CD4-positive, alpha-beta memory T cell (primary cell): Measurements from ENCODE around the gene PHF8. TPM values are rescaled to one million over a fixed set of nuclear protein-coding genes. Genes with fewer than 3 reads are reported as not detected.

Experiments used
- CTCF ChIA-PET: fragments of 350-600 bp; sonication (Branson Sonifier 250); formaldehyde crosslinking; loops from one replicate; lab custom pipeline; 2021; ENCODE audit warnings: inconsistent platforms; ENCODE audit not compliant: partially characterized antibody; lab: Charles Lee
- POLR2A ChIA-PET: fragments of 350-600 bp; sonication (Branson Sonifier 250); formaldehyde crosslinking; loops from one replicate; lab custom pipeline; 2021; ENCODE audit not compliant: partially characterized antibody; lab: Charles Lee
- DNase-seq, 5 donors: peaks; one replicate each; pipeline versions ENCODE4 v3.0.0 to v3.0.0-alpha.2; 2020 to 2022; ENCODE audit warnings: mixed read lengths in 1 of 5
- H3K27ac ChIP-seq: one replicate; pipeline ENCODE4 v1.7.0; 2013; ENCODE audit warnings: low read depth, low read length
- H3K27me3 ChIP-seq: 2 replicates; pipeline ENCODE4 v1.7.0; 2013; ENCODE audit warnings: mild to moderate bottlenecking, low read length, moderate library complexity; ENCODE audit not compliant: insufficient read depth
- H3K36me3 ChIP-seq: 2 replicates; pipeline ENCODE4 v1.7.0; 2013; ENCODE audit warnings: mild to moderate bottlenecking, low read length, moderate library complexity; ENCODE audit not compliant: insufficient read depth
- H3K4me1 ChIP-seq: 2 replicates; pipeline ENCODE4 v1.7.0; 2013; ENCODE audit warnings: mild to moderate bottlenecking, low read length, moderate library complexity; ENCODE audit not compliant: insufficient read depth
- H3K4me3 ChIP-seq, 2 donors: one replicate each; pipeline ENCODE4 v1.7.0; 2013; ENCODE audit warnings: low read length in 2 of 2, mild to moderate bottlenecking in 1 of 2
- H3K9me3 ChIP-seq, 2 donors: one replicate each; pipeline ENCODE4 v1.7.0; 2013; ENCODE audit warnings: low read length in 2 of 2, control low read depth in 1 of 2; ENCODE audit not compliant: control insufficient read depth in 1 of 2
- H3K27ac Mint-ChIP-seq, 7 donors: one replicate each; pipeline ENCODE4 v1.8.0; 2020 to 2021; ENCODE audit warnings: mixed read lengths in 7 of 7, mild to moderate bottlenecking in 6 of 7, inconsistent platforms in 3 of 7, moderate library complexity in 3 of 7
- H3K27me3 Mint-ChIP-seq, 2 donors: one replicate each; pipeline ENCODE4 v1.8.0; 2020 to 2021; ENCODE audit warnings: mixed read lengths in 2 of 2
- H3K36me3 Mint-ChIP-seq, 2 donors: one replicate each; pipeline ENCODE4 v1.8.0; 2020 to 2021; ENCODE audit warnings: mixed read lengths in 2 of 2, inconsistent platforms in 1 of 2, mild to moderate bottlenecking in 1 of 2
- H3K4me1 Mint-ChIP-seq, 4 donors: one replicate each; pipeline ENCODE4 v1.8.0; 2020 to 2021; ENCODE audit warnings: mixed read lengths in 4 of 4, mild to moderate bottlenecking in 1 of 4
- H3K4me3 Mint-ChIP-seq, 8 donors: one replicate each; pipeline ENCODE4 v1.8.0; 2020 to 2021; ENCODE audit warnings: mixed read lengths in 8 of 8, mild to moderate bottlenecking in 7 of 8, moderate library complexity in 6 of 8, inconsistent platforms in 3 of 8
- H3K9me3 Mint-ChIP-seq, 8 donors: one replicate each; pipeline ENCODE4 v1.8.0; 2020 to 2021; ENCODE audit warnings: mixed read lengths in 8 of 8, mild to moderate bottlenecking in 5 of 8, inconsistent platforms in 3 of 8, moderate library complexity in 1 of 8
- intact Hi-C: fragments of 100-400 bp; cut with micrococcal nuclease; formaldehyde crosslinking; loops from one replicate; pipeline ENCODE4 v1.15.1; 2023
- polyA plus RNA-seq, 2 donors: library from polyadenylated mRNA; unstranded; fragments of 300-500 nt; fragmentation: Illumina TruSeq; gene quantifications; one replicate each; pipeline ENCODE4 v1.2.3, GENCODE V29; 2021
- total RNA-seq, 2 experiments: library from RNA; stranded (reverse); gene quantifications; one replicate each; pipeline ENCODE4 v1.2.3, GENCODE V29; 2021

PHF8 gene
- total and polyA plus RNA-seq, 4 experiments from 2014 or later = 10.0 to 67.2 (median 43.1) TPM

DNA sequence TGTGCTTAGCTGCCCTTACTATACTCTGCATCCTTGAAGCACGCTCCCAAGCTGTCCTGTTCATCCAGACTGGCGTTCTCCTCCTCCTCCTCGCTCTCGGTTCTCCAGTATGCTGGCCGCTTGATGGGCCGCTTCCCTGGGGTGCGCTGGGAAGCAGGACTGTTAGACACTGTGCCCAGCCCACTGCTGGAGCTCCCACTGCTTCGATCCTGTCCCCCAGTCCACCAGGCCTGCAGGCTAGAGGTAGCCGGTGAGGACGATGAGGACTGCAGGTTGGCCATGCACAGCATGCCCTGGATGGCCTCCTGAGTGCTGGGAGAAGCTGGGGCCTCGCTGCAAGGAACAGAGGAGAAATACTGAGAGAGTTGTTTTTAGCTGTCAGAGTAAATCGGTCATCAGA is 59.4 kb downstream of the PHF8 start:
- Histone ChIP-seq H3K36me3 (peaks cover 14% of the 10 kb centered on the region), H3K27ac (no peak overlapping the region), H3K4me1 (no peaks in the 10 kb centered on the region), H3K4me3 (no peak overlapping the region), H3K9me3 (no peaks in the 10 kb centered on the region), H3K27me3 (no peaks in the 10 kb centered on the region)
- Mint-ChIP-seq H3K27me3 (no peaks in the 10 kb centered on the region), H3K4me3 (no peak overlapping the region), H3K27ac (peak overlapping the region in 1 of 7 donors; percentile 43), H3K9me3 (no peaks in the 10 kb centered on the region), H3K36me3 (peaks cover 29 to 58% of the 10 kb centered on the region in 2 donors), H3K4me1 (no peaks in the 10 kb centered on the region)
- POLR2A ChIA-PET = no interaction called here
- no peak for DNase-seq
- CTCF ChIA-PET = no interaction called here
- intact Hi-C loops = no loop called here

DNA sequence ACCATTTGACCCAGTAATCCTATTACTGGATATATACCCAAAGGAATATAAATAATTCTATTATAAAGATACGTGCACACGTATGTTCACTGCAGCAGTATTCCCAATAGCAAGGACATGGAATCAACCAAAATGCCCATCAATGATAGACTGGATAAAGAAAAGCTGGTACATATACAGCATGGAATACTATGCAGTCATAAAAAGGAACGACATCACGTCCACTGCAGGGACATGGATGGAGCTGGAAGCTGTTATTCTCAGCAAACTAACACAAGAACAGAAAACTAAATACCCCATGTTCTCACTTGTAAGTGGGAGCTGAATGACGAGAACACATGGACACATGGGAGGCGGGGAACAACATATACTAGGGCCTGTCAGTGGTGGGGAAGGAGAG is 69.7 kb downstream of the PHF8 start:
- no peaks in the 10 kb centered on the region for H3K27me3 ChIP-seq
- POLR2A ChIA-PET = no interaction called here
- intact Hi-C loops = no loop called here
- H3K4me1 ChIP-seq = no peaks in the 10 kb centered on the region
- H3K27ac Mint-ChIP-seq = no peak overlapping the region
- no peaks in the 10 kb centered on the region for H3K9me3 ChIP-seq
- H3K4me3 ChIP-seq = no peak overlapping the region
- no peak overlapping the region for H3K27ac ChIP-seq
- no peak overlapping the region for H3K4me3 Mint-ChIP-seq
- no peaks in the 10 kb centered on the region for H3K36me3 ChIP-seq
- H3K4me1 Mint-ChIP-seq = peaks cover 0 to 8% (median 3%) of the 10 kb centered on the region in 4 donors
- no peak for DNase-seq
- H3K36me3 Mint-ChIP-seq = peaks cover 45 to 57% of the 10 kb centered on the region in 2 donors
- no peaks in the 10 kb centered on the region for H3K27me3 Mint-ChIP-seq
- CTCF ChIA-PET = no interaction called here
- H3K9me3 Mint-ChIP-seq = peaks cover 0 to 4% (median 0%) of the 10 kb centered on the region in 8 donors

- no peak overlapping the region for H3K27ac ChIP-seq
- POLR2A ChIA-PET = no interaction called here
- intact Hi-C loops = no loop called here
- H3K27ac Mint-ChIP-seq = no peak overlapping the region
- no peaks in the 10 kb centered on the region for H3K36me3 ChIP-seq
- H3K4me1 Mint-ChIP-seq = peaks cover 0 to 12% (median 3%) of the 10 kb centered on the region in 4 donors
- H3K4me3 ChIP-seq = no peak overlapping the region
- DNase-seq = no peak
- H3K9me3 Mint-ChIP-seq = peaks cover 0 to 7% (median 1%) of the 10 kb centered on the region in 8 donors
- no peaks in the 10 kb centered on the region for H3K27me3 Mint-ChIP-seq
- no peak overlapping the region for H3K4me3 Mint-ChIP-seq
- no peaks in the 10 kb centered on the region for H3K4me1 ChIP-seq
- CTCF ChIA-PET = no interaction called here
- no peaks in the 10 kb centered on the region for H3K27me3 ChIP-seq
- H3K36me3 Mint-ChIP-seq = peaks cover 51 to 55% of the 10 kb centered on the region in 2 donors
- no peaks in the 10 kb centered on the region for H3K9me3 ChIP-seq
Measured at GRCh38 chrX:53969540-53969939, 74.7 kb downstream of the PHF8 start.

- POLR2A ChIA-PET = no interaction called here
Measured at GRCh38 chrX:53950130-53950733, 94.0 kb downstream of the PHF8 start.

DNA sequence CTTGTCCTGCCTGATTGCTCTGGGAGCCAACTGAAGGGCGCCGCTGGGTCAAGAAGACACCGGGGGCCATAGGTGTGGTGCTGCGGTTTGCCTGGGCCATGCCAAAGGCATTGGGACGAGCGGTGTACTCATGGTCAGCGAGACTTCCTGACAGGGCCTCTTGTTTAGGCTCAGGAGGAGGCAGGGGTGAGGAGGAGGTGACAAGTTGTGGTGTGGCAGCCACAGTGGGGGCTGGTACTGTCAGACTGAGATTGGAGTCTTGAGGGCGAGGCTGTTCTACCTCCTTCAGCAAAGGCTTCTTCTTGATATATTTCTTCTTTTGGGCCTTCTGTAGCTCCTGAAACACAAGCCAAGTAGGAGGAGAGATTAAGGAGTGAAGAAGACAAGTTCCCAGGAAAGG is 104.1 kb downstream of the PHF8 start:
- peaks cover 16% of the 10 kb centered on the region for H3K36me3 ChIP-seq
- H3K4me1 ChIP-seq = peaks cover 6% of the 10 kb centered on the region
- peak overlapping the region in 2 of 7 donors; percentile 8 to 81 for H3K27ac Mint-ChIP-seq
- H3K9me3 ChIP-seq = no peaks in the 10 kb centered on the region
- POLR2A ChIA-PET = no interaction called here
- H3K4me1 Mint-ChIP-seq = peaks cover 10 to 15% (median 11%) of the 10 kb centered on the region in 4 donors
- H3K36me3 Mint-ChIP-seq = peaks cover 31 to 63% of the 10 kb centered on the region in 2 donors
- no peaks in the 10 kb centered on the region for H3K27me3 Mint-ChIP-seq
- H3K27ac ChIP-seq = no peak overlapping the region
- intact Hi-C loops = no loop called here
- H3K4me3 ChIP-seq = no peak overlapping the region
- H3K9me3 Mint-ChIP-seq = peaks cover 0 to 3% (median 0%) of the 10 kb centered on the region in 8 donors
- CTCF ChIA-PET = no interaction called here
- DNase-seq = no peak
- no peak overlapping the region for H3K4me3 Mint-ChIP-seq
- no peaks in the 10 kb centered on the region for H3K27me3 ChIP-seq

More at GRCh38 chrX:53950130-53950733, 94.0 kb downstream of the PHF8 start:
- Histone ChIP-seq H3K36me3 (peaks cover 5% of the 10 kb centered on the region), H3K9me3 (no peaks in the 10 kb centered on the region), H3K27me3 (no peaks in the 10 kb centered on the region), H3K4me3 (no peak overlapping the region), H3K4me1 (no peaks in the 10 kb centered on the region), H3K27ac (no peak overlapping the region)
- no peak for DNase-seq
- no peak overlapping the region for H3K4me3 Mint-ChIP-seq
- intact Hi-C loops = no loop called here
- peak overlapping the region in 2 of 7 donors; percentile 45 to 63 for H3K27ac Mint-ChIP-seq
- peaks cover 0 to 7% (median 0%) of the 10 kb centered on the region in 8 donors for H3K9me3 Mint-ChIP-seq
- H3K27me3 Mint-ChIP-seq = no peaks in the 10 kb centered on the region
- H3K4me1 Mint-ChIP-seq = no peaks in the 10 kb centered on the region
- CTCF ChIA-PET = no interaction called here
- H3K36me3 Mint-ChIP-seq = peaks cover 17 to 39% of the 10 kb centered on the region in 2 donors

- Mint-ChIP-seq H3K36me3 (peaks cover 31 to 63% of the 10 kb centered on the region in 2 donors), H3K4me1 (peaks cover 11 to 15% (median 13%) of the 10 kb centered on the region in 4 donors), H3K4me3 (no peak overlapping the region), H3K9me3 (peaks cover 0 to 3% (median 0%) of the 10 kb centered on the region in 8 donors), H3K27ac (peak overlapping the region in 4 of 7 donors; percentile 14 to 70 (median 36)), H3K27me3 (no peaks in the 10 kb centered on the region)
- Histone ChIP-seq H3K4me3 (no peak overlapping the region), H3K27ac (no peak overlapping the region), H3K9me3 (no peaks in the 10 kb centered on the region), H3K36me3 (peaks cover 15% of the 10 kb centered on the region), H3K27me3 (no peaks in the 10 kb centered on the region), H3K4me1 (peaks cover 6% of the 10 kb centered on the region)
- intact Hi-C loops = no loop called here
- CTCF ChIA-PET = no interaction called here
- POLR2A ChIA-PET = no interaction called here
- no peak for DNase-seq
Measured at GRCh38 chrX:53939127-53939526, 105.1 kb downstream of the PHF8 start.

DNA sequence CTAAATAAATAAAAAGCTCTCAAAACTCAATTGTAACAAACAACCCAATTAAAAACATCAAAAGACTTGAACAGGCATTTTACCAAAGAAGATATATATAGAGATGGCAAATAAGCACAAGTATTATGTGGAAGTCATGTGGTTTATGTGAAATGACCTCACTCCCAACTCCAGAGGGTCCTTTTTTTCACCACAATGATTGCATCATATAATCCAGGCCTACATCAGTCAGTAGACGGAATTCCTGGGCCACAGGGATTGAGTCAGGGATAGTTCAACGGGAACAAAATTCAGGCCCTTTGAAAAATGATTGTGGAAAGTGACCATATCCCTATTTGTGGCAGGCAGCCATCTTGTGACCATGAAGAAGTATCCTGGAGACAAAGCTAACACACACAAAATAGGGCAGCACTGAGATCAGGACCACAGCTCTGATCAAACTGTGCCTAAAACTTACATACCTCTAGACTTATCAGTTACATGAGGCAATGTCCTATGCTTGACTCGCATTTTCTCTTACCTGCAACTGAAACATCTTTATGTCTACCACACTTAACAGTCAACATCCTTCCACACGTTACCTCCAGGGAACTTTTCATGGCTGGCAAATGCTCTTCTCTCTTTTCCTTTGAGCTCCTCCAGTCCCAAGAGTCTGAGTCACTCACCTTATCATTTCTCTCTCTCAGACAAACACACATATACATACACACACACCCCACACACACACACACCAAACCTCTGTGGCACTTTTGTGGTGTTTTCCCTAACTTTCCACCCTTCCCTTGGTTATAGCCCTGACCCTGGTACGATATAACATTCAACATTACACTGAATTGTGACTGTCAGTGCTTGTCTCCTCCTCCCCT is 113.5 kb downstream of the PHF8 start:
- no peaks in the 10 kb centered on the region for H3K27me3 ChIP-seq
- ChIA-PET CTCF (no interaction called here), POLR2A (no interaction called here)
- DNase-seq = no peak
- H3K4me1 ChIP-seq = peaks cover 6% of the 10 kb centered on the region
- Mint-ChIP-seq H3K36me3 (no peaks in the 10 kb centered on the region), H3K27me3 (no peaks in the 10 kb centered on the region), H3K27ac (no peak overlapping the region), H3K9me3 (no peaks in the 10 kb centered on the region), H3K4me3 (no peak overlapping the region), H3K4me1 (peaks cover 2 to 8% (median 4%) of the 10 kb centered on the region in 4 donors)
- no peak overlapping the region for H3K4me3 ChIP-seq
- intact Hi-C loops = no loop called here
- no peaks in the 10 kb centered on the region for H3K9me3 ChIP-seq
- no peaks in the 10 kb centered on the region for H3K36me3 ChIP-seq
- no peak overlapping the region for H3K27ac ChIP-seq
